NCI-H146 (cell line): ENCODE results near the gene ARPC3.
"Not testable (repeated sequence)": the region's sequence is repeated elsewhere in the genome, so short reads cannot be mapped to it uniquely, and the experiment has no call there.

Source experiments
- DNase-seq: peaks from one replicate; lab custom pipeline; 2025; lab: John Stamatoyannopoulos, UW

Gene ARPC3

DNA sequence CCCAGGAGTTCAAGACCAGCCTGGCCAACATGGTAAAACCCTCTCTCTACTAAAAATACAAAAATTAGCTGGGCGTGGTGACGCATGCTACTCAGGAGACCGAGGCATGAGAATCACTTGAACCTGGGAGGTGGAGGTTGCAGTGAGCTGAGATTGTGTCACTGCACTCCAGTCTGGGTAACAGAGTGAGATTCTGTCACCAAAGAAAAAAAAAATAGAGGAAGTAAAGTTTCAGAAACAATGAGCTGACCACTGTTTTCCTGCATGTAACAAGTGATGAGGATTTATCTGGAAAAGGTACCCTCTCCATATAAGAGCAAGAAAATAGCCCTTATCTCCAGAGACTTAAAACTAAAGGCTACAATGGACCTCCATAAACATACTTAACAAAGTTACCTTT, 33.0 kb downstream of the ARPC3 start:
- not testable (repeated sequence) for DNase-seq

DNA sequence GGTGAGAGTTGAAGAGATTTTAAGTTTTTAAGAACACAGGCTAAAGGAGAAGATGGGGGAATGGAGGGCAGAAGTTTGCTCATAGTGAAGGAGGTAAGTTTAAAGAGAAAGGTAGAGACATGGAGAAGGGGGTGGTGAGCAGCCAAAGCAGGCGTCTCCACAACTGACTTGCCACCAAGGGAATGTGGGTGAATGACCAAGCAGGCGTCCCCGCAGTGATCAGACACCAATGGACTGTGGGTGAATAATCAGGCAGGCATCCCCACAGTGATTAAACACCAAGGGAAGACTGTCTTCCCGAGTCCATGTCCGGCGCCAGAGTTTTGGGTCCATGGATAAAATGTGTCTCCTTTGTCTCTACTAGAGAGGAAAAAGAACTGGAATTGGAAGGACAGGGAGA, 40.1 kb downstream of the ARPC3 start:
- DNase-seq = not testable (repeated sequence)

- DNase-seq = not testable (repeated sequence)
Observed at GRCh38 chr12:110405126-110405662, 44.9 kb downstream of the ARPC3 start.

GRCh38 chr12:110403976-110404682, 46.0 kb downstream of the ARPC3 start:
- peak; percentile 84 for DNase-seq

DNA sequence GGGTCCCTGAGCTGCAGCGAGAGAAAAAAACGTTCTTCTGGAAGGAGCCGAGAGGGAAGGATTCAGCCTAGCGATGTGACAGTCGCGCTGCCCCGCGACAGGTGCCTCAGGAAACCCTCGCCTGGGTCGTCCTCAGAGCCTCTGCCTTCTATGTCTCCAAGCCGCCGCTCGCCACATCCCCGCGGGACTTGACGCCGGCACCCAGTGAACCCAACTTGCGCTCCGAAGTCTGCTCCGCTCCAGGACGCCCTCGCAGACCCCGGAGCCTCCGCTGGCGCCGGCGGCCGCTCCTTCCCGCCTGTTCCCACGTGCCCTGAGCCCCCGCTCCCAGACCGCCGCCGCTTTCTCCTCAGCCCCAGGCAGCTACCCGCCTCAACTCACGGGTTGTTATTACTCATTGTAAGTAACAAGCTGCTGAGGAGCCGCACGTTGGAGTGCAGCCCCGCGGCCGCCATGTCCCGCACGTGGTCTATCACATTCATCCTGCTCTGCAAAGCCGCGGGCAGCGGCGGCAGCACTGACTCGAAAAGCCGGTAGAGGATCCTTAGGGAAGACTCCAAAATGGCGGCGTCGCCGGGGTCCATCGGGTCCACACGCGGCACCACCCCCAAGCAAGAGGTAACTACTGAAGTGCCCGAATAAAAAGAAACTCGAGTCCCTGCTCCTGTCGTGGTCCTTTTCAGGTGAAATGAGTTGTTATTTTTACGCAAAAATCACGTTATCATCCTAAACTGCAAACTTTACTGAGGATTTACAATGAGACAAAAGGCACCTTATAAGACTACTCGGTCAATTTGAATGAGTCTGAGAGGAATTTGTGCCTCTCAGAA, 46.8 kb downstream of the ARPC3 start, which contains the start of gene ANAPC7:
ANAPC7 (minus strand) TSS at position 563 of the 830 bp plus-strand sequence; CDS start at position 482, 81 bp downstream.
- DNase-seq = peak; percentile 93
